K562 (cell line): Measurements from ENCODE around the gene DDAH2. TPM values are rescaled to one million over a fixed set of nuclear protein-coding genes. Genes with fewer than 3 reads are reported as not detected.

ENCODE experiments used
- BMI1 ChIP-seq: fragments of 150-350 bp; IDR thresholded peaks from 2 replicates; pipeline ENCODE4 v1.6.1; 2014; ENCODE audit warnings: low read length
- CBX8 ChIP-seq: fragments of 200-600 bp; sonication (generic); IDR thresholded peaks from 2 replicates; pipeline ENCODE4 v1.6.1; 2012; ENCODE audit warnings: borderline replicate concordance, mixed run types, low read depth, mild to moderate bottlenecking, moderate library complexity, mixed read lengths, low read length, control low read depth, inconsistent platforms; ENCODE audit not compliant: poor library complexity, severe bottlenecking; ENCODE audit errors: extremely low read depth
- CREB1 ChIP-seq, 2 experiments: sonication (generic) in 1 of 2; formaldehyde crosslinking in 1 of 2; IDR thresholded peaks; 2 replicates each; pipeline versions ENCODE4 v1.6.1 to v1.8.0; 2012 to 2022; ENCODE audit warnings: inconsistent platforms in 1 of 2, mild to moderate bottlenecking in 1 of 2, missing genetic modification reagents in 1 of 2, moderate library complexity in 1 of 2
- EWSR1 ChIP-seq: fragments of 450-650 bp; IDR thresholded peaks from 2 replicates; pipeline ENCODE4 v1.6.1; 2018; ENCODE audit warnings: borderline replicate concordance, mild to moderate bottlenecking, low read depth, moderate library complexity; ENCODE audit not compliant: partially characterized antibody
- HDGF ChIP-seq: fragments of 450-650 bp; IDR thresholded peaks from 2 replicates; pipeline ENCODE4 v1.6.1; 2016
- LCOR ChIP-seq: sonication (generic); formaldehyde crosslinking; IDR thresholded peaks from 2 replicates; pipeline ENCODE4 v1.8.0; 2022; ENCODE audit warnings: mild to moderate bottlenecking, missing genetic modification reagents
- MCM3 ChIP-seq: fragments of 450-650 bp; IDR thresholded peaks from 2 replicates; pipeline ENCODE4 v1.6.1; 2016
- MTA1 ChIP-seq: fragments of 450-650 bp; IDR thresholded peaks from 2 replicates; pipeline ENCODE4 v1.6.1; 2017; ENCODE audit warnings: borderline replicate concordance
- NCOA1 ChIP-seq: fragments of 450-650 bp; IDR thresholded peaks from 2 replicates; pipeline ENCODE4 v1.6.1; 2016; ENCODE audit warnings: low read depth
- NCOA6 ChIP-seq: fragments of 450-650 bp; IDR thresholded peaks from 2 replicates; pipeline ENCODE4 v1.6.1; 2017; ENCODE audit warnings: mild to moderate bottlenecking
- NR2C2 ChIP-seq, 2 experiments: fragments of 200-800 bp in 1 of 2; sonication (Bioruptor generic) in 1 of 2; sonication (generic) in 1 of 2; formaldehyde crosslinking in 1 of 2; IDR thresholded peaks; 2 replicates each; pipeline versions ENCODE4 v1.6.1 to v1.8.0; 2016 to 2022; ENCODE audit warnings: mild to moderate bottlenecking in 1 of 2, missing compliant biosample characterization in 1 of 2, missing genetic modification characterization in 1 of 2, missing genetic modification reagents in 1 of 2
- POLR2B ChIP-seq: fragments of 450-650 bp; IDR thresholded peaks from 2 replicates; pipeline ENCODE4 v1.6.1; 2018; ENCODE audit warnings: low read depth; ENCODE audit not compliant: partially characterized antibody
- RBM14 ChIP-seq: fragments of 200-400 bp; formaldehyde crosslinking; IDR thresholded peaks from 2 replicates; pipeline ENCODE4 v1.6.1; 2018; ENCODE audit warnings: low read depth, mild to moderate bottlenecking, low read length, moderate library complexity, borderline replicate concordance; ENCODE audit not compliant: insufficient read depth
- SMARCE1 ChIP-seq: fragments of 450-650 bp; IDR thresholded peaks from 2 replicates; pipeline ENCODE4 v1.7.1; 2016; ENCODE audit warnings: mild to moderate bottlenecking
- TSC22D4 ChIP-seq: fragments of 450-650 bp; IDR thresholded peaks from 2 replicates; pipeline ENCODE4 v1.6.1; 2016; ENCODE audit warnings: missing genetic modification characterization, missing biosample characterization, control low read depth
- VEZF1 ChIP-seq: fragments of 200-800 bp; sonication (Bioruptor generic); IDR thresholded peaks from 2 replicates; pipeline ENCODE4 v1.6.1; 2017; ENCODE audit warnings: missing genetic modification characterization, missing compliant biosample characterization
- ZNF436 ChIP-seq: fragments of 250-450, 450-650 bp; sonication (Bioruptor Pico); formaldehyde crosslinking; IDR thresholded peaks from 2 replicates; pipeline ENCODE4 v1.7.0; 2020; ENCODE audit warnings: mild to moderate bottlenecking
- ZNF57 ChIP-seq: fragments of 450-650 bp; formaldehyde crosslinking; IDR thresholded peaks from 2 replicates; pipeline ENCODE4 v1.4.0; 2020; ENCODE audit warnings: mild to moderate bottlenecking, moderate library complexity
- ZNF583 ChIP-seq: fragments of 250-450 bp; sonication (Bioruptor Pico); IDR thresholded peaks from 2 replicates; pipeline ENCODE4 v1.4.0; 2020
- polyA plus RNA-seq, 8 experiments: library from polyadenylated mRNA; depleted of rRNA in 4 of 8; stranded (reverse) in 5 of 8; unstranded in 3 of 8; fragments of >200 nt; fragmentation: Nextera tagmentation in 2 of 8; fragmentation: Illumina TruSeq in 1 of 8; extraction: Ambion mirVana in 2 of 8; extraction: Trizol in 1 of 8; gene quantifications; 2 replicates each; pipeline versions ENCODE4 v1.2.1 to v1.2.3, GENCODE V29; 2011 to 2014; ENCODE audit warnings: inconsistent platforms in 1 of 8, missing spikeins in 1 of 8
- total RNA-seq, 7 experiments: library from RNA; depleted of rRNA in 6 of 7; stranded (reverse); fragments of >200 nt in 6 of 7; fragmentation: Illumina TruSeq in 2 of 7; extraction: Trizol in 2 of 7; gene quantifications; 2 replicates each; pipeline versions ENCODE4 v1.2.1 to v1.2.3, GENCODE V29; 2011 to 2021; ENCODE audit warnings: low replicate concordance in 1 of 7
- TF ChIP-seq, protein P1 (sequence below): sonication (generic); formaldehyde crosslinking; IDR thresholded peaks from 2 replicates; pipeline ENCODE4 v1.8.0; 2022; ENCODE audit warnings: missing genetic modification reagents, mild to moderate bottlenecking, borderline replicate concordance
- TF ChIP-seq, protein P2 (sequence below), 2 experiments: fragments of 450-650 bp; conservative IDR thresholded peaks; 2 replicates each; pipeline ENCODE4 v1.6.1; 2017; ENCODE audit warnings: mild to moderate bottlenecking in 2 of 2, moderate library complexity in 2 of 2

The DDAH2 gene
- total and polyA plus RNA-seq, 9 of the 15 experiments (the other 6 are each of a cell fraction or from before 2014, with no cell fraction given), result 1.8 to 45.4 (median 21.4) TPM

- TF ChIP-seq, protein P1, sequence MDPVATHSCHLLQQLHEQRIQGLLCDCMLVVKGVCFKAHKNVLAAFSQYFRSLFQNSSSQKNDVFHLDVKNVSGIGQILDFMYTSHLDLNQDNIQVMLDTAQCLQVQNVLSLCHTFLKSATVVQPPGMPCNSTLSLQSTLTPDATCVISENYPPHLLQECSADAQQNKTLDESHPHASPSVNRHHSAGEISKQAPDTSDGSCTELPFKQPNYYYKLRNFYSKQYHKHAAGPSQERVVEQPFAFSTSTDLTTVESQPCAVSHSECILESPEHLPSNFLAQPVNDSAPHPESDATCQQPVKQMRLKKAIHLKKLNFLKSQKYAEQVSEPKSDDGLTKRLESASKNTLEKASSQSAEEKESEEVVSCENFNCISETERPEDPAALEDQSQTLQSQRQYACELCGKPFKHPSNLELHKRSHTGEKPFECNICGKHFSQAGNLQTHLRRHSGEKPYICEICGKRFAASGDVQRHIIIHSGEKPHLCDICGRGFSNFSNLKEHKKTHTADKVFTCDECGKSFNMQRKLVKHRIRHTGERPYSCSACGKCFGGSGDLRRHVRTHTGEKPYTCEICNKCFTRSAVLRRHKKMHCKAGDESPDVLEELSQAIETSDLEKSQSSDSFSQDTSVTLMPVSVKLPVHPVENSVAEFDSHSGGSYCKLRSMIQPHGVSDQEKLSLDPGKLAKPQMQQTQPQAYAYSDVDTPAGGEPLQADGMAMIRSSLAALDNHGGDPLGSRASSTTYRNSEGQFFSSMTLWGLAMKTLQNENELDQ (CRISPR knock-in tag), result no peak
- TF ChIP-seq NR2C2 (CRISPR knock-in tag; IDR thresholded peaks at IDR 0.05) (peak; percentile 68; the same call in 1 of the 2 replicates), NR2C2 (tag; IDR thresholded peaks at IDR 0.05) (peak; percentile 95), ZNF583 (peak; percentile 86; the same call in 1 of the 2 replicates), LCOR (CRISPR knock-in tag) (peak; percentile 98), CREB1 (IDR thresholded peaks at IDR 0.05) (peak; percentile 94), CREB1 (CRISPR knock-in tag; IDR thresholded peaks at IDR 0.05) (peak; percentile 91), RBM14 (0 out of 2 replicates have a peak, but pooled peaks have one; percentile 26), NCOA6 (no peak), MTA1 (peak; percentile 92), ZNF436 (CRISPR knock-in tag) (no peak), CBX8 (no peak), VEZF1 (CRISPR knock-in tag) (peak; percentile 99), TSC22D4 (tag) (no peak), NCOA1 (peak; percentile 93), SMARCE1 (peak; percentile 98), EWSR1 (no peak), HDGF (no peak; the same call in 1 of the 2 replicates), MCM3 (no peak), ZNF57 (CRISPR knock-in tag) (no peak), BMI1 (no peak), POLR2B (peak; percentile 83)
- TF ChIP-seq, protein P2, sequence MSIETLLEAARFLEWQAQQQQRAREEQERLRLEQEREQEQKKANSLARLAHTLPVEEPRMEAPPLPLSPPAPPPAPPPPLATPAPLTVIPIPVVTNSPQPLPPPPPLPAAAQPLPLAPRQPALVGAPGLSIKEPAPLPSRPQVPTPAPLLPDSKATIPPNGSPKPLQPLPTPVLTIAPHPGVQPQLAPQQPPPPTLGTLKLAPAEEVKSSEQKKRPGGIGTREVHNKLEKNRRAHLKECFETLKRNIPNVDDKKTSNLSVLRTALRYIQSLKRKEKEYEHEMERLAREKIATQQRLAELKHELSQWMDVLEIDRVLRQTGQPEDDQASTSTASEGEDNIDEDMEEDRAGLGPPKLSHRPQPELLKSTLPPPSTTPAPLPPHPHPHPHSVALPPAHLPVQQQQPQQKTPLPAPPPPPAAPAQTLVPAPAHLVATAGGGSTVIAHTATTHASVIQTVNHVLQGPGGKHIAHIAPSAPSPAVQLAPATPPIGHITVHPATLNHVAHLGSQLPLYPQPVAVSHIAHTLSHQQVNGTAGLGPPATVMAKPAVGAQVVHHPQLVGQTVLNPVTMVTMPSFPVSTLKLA (conservative IDR thresholded peaks at IDR 0.05), result no peak
Observed at GRCh38 chr6:31776989-31777666, 48.0 kb upstream of the DDAH2 start, which contains the start of gene VWA7 (continued).
